ENCODE results near the gene PXDN. TPM values are rescaled to one million over a fixed set of nuclear protein-coding genes. Genes with fewer than 3 reads are reported as not detected.
A peak's percentile ranks its signal among the peaks of the same experiment; 100 is the strongest.
"Not testable (repeated sequence)": the region's sequence is repeated elsewhere in the genome, so short reads cannot be mapped to it uniquely, and the experiment has no call there.

Gene PXDN
- total and polyA plus RNA-seq, 4 donors: 42.8 to 69.7 (median 59.7) TPM

DNA sequence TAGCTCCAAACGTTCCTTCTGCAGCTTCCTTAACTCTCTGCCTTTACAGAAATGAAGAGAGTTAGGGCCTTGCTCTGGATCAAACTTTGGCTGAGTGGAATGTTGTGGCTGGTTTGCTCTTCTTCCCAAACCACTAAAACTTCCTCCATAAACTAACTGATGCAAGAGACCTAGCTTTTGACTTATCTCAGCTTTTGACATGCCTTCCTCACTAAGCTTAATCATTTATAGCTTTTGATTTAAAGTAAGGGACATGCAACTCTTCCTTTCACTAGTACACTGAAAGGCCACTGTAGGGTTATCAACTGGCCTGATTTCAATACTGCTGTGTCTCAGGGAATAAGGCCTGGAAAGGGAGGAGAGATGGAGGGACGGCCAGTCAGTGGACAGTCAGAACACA, 8.3 kb downstream of the PXDN start:
- WGBS (ENCODE audit: insufficient coverage): no CpG with 5 or more reads among the region's 2 CpGs
- Histone ChIP-seq H3K27me3 (ENCODE audit: control insufficient read depth, insufficient read depth, low read length) (no peaks in the 10 kb centered on the region), H3K36me3 (ENCODE audit: control insufficient read depth, insufficient read depth, low read length) (peaks cover 12% of the 10 kb centered on the region), H3K9me3 (ENCODE audit: control insufficient read depth, insufficient read depth, low read length) (peaks cover 9% of the 10 kb centered on the region), H3K27ac (ENCODE audit: low read depth, low read length) (no peak overlapping the region), H3K4me1 (ENCODE audit: control insufficient read depth, insufficient read depth, low read length) (peaks cover 12% of the 10 kb centered on the region), H3K4me3 (ENCODE audit: low read depth, low read length) (no peak overlapping the region)
- no peak for DNase-seq (ENCODE audit: low read depth in 4 of 6, low spot score in 6 of 6)

DNA sequence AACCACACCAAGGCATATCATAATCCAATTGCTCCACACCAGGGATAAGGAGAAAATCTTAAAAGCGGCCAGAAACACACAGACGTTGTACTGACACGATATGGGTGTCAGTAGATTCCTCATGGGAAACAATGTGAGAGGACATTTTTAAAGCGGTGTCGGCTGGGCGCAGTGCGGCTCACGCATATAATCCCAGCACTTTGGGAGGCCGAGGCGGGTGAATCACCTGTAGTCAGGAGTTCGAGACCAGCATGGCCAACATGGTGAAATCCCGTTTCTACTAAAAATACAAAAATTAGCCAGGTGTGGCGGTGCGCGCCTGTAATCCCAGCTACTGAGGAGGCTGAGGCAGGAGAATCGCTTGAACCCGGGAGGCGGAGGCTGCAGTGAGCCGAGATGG, 11.0 kb downstream of the PXDN start:
- H3K27ac ChIP-seq (ENCODE audit: low read depth, low read length); DNase-seq (ENCODE audit: low read depth in 4 of 6, low spot score in 6 of 6); H3K9me3 ChIP-seq (ENCODE audit: control insufficient read depth, insufficient read depth, low read length); H3K27me3 ChIP-seq (ENCODE audit: control insufficient read depth, insufficient read depth, low read length); H3K4me3 ChIP-seq (ENCODE audit: low read depth, low read length); H3K36me3 ChIP-seq (ENCODE audit: control insufficient read depth, insufficient read depth, low read length): not testable (repeated sequence)
- WGBS (ENCODE audit: insufficient coverage): over 99% methylated on average over 18 of the region's 19 CpGs
- H3K4me1 ChIP-seq (ENCODE audit: control insufficient read depth, insufficient read depth, low read length): peaks cover 32% of the 10 kb centered on the region

DNA sequence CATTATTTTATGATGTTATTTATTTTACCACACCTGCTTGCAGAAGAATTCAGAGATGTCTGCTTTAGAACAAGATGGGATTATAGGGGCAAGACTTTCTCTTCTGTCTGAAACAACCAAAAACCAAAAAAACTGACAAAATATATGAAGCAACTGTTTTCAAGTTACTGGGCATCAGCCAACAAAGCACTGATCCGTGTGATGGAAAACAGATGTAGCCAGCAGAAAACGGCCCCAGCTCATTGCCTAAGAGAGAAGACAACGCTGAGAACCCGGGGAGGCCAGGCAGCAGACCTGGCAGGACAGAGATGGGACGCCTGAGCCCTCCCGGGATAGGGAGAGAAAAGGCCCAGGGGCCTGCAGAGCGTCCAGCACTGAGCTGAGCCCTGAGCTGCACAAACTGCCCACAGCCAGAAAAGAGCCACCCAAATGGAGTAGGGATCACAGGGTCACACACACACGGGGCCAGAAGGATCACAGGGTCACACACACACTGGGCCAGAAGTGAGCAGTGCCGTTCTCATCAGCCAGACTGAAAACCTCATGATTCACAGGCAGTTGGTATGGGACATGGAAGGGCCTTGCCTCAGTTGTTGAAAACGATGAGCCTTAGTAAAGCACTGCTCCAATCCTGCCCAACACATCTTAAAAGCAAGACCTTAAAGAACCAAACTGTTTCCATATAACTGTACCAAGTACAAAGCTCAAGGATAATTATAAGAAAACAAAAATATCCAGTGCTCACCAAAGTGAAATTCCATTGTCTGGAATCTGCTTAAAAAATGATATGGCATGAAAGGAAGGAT, 12.1 kb downstream of the PXDN start:
- Histone ChIP-seq H3K9me3 (ENCODE audit: control insufficient read depth, insufficient read depth, low read length) (peaks cover 9% of the 10 kb centered on the region), H3K4me3 (ENCODE audit: low read depth, low read length) (no peak overlapping the region), H3K27ac (ENCODE audit: low read depth, low read length) (no peak overlapping the region), H3K4me1 (ENCODE audit: control insufficient read depth, insufficient read depth, low read length) (peaks cover 39% of the 10 kb centered on the region), H3K36me3 (ENCODE audit: control insufficient read depth, insufficient read depth, low read length) (no peaks in the 10 kb centered on the region), H3K27me3 (ENCODE audit: control insufficient read depth, insufficient read depth, low read length) (no peaks in the 10 kb centered on the region)
- peak in 1 of 6 donors; percentile 49 for DNase-seq (ENCODE audit: low read depth in 4 of 6, low spot score in 6 of 6)
- WGBS (ENCODE audit: insufficient coverage): 36% methylated on average over 10 of the region's 10 CpGs

DNA sequence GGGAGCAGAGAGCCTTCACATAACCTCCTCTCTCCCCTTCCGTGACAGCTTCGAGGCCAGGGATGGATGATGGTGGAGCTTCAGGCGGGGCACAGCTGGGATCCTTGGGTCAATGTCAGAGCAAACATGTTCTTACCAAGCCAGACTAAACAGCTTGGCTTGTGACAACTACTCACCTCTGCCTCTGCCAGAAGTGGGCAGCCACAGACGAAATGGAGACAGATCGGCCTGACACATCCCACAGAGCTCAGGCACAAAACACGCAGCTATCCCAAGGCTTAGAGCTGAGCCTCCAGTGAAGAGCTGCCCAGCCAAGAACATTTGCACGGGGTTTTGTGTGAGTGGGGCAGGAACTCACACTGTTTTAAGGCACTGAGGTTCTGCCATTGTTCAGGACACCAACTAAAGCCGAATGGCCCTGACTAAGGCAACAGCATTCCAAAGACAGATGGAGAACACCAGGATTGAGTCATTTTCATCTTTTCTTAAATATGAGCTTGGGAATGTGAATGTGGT, 12.8 kb downstream of the PXDN start:
- WGBS (ENCODE audit: insufficient coverage): 38% methylated on average over 4 of the region's 8 CpGs
- no peak overlapping the region for H3K4me3 ChIP-seq (ENCODE audit: low read depth, low read length)
- H3K27me3 ChIP-seq (ENCODE audit: control insufficient read depth, insufficient read depth, low read length): no peaks in the 10 kb centered on the region
- peaks cover 9% of the 10 kb centered on the region for H3K9me3 ChIP-seq (ENCODE audit: control insufficient read depth, insufficient read depth, low read length)
- DNase-seq (ENCODE audit: low read depth in 4 of 6, low spot score in 6 of 6): peak in 1 of 6 donors; percentile 21
- H3K27ac ChIP-seq (ENCODE audit: low read depth, low read length): no peak overlapping the region
- H3K36me3 ChIP-seq (ENCODE audit: control insufficient read depth, insufficient read depth, low read length): no peaks in the 10 kb centered on the region
- H3K4me1 ChIP-seq (ENCODE audit: control insufficient read depth, insufficient read depth, low read length): peaks cover 41% of the 10 kb centered on the region

DNA sequence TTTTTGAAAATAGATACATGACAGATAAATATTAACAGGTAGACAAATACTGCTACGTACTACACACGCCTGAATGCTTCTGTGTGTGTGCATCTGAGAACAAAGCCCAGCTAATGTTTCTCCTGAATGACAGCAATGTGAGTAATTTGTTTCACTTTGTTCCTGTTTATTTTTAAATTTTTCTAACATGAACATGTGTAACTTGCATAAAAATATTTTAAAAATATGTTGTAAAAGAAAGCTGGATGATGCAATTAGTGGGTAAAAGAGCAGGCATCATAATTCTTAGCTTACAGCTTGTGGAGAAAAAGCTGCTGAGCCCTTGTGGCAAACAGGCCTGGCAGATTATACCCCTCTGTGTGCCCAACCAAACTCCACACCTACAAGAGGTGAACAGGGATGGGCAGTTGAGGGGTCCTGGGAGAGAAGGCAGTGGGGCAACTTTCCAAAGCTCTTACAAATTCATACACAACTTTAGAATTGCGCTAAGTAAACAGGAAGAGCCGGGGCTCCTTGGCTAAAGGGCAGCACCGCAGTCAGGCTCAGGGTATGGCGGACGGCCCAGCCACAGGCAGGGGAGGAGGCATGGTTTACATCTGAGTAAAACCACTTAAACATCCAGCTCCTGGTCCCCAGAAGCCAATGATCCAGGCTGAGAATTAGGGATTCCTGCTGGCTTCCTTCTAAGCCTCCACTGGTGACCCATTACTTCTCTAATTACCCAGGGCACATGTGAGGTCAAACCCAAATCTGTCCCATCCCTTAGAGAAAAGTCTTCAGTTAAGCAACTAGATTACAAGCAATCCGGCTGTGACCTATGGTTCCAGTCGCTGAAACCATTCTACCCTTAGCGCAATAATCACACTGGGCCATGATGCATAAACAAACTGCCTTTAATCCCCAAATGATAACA, 14.0 kb downstream of the PXDN start:
- Histone ChIP-seq H3K4me1 (ENCODE audit: control insufficient read depth, insufficient read depth, low read length) (peaks cover 41% of the 10 kb centered on the region), H3K36me3 (ENCODE audit: control insufficient read depth, insufficient read depth, low read length) (no peaks in the 10 kb centered on the region), H3K9me3 (ENCODE audit: control insufficient read depth, insufficient read depth, low read length) (peaks cover 2% of the 10 kb centered on the region), H3K27me3 (ENCODE audit: control insufficient read depth, insufficient read depth, low read length) (no peaks in the 10 kb centered on the region), H3K27ac (ENCODE audit: low read depth, low read length) (no peak overlapping the region), H3K4me3 (ENCODE audit: low read depth, low read length) (no peak overlapping the region)
- DNase-seq (ENCODE audit: low read depth in 4 of 6, low spot score in 6 of 6): peak in 1 of 6 donors; percentile 61
- WGBS (ENCODE audit: insufficient coverage): 40% methylated on average over 1 of the region's 10 CpGs

- DNase-seq (ENCODE audit: low read depth in 4 of 6, low spot score in 6 of 6): no peak
- 43% methylated on average over 2 of the region's 7 CpGs for WGBS (ENCODE audit: insufficient coverage)
- H3K9me3 ChIP-seq (ENCODE audit: control insufficient read depth, insufficient read depth, low read length): no peaks in the 10 kb centered on the region
- peaks cover 41% of the 10 kb centered on the region for H3K4me1 ChIP-seq (ENCODE audit: control insufficient read depth, insufficient read depth, low read length)
- H3K4me3 ChIP-seq (ENCODE audit: low read depth, low read length): no peak overlapping the region
- H3K27ac ChIP-seq (ENCODE audit: low read depth, low read length): no peak overlapping the region
- H3K36me3 ChIP-seq (ENCODE audit: control insufficient read depth, insufficient read depth, low read length): no peaks in the 10 kb centered on the region
- no peaks in the 10 kb centered on the region for H3K27me3 ChIP-seq (ENCODE audit: control insufficient read depth, insufficient read depth, low read length)
These were observed 15.1 kb downstream of the PXDN start for GRCh38 chr2:1729242-1729641.

DNA sequence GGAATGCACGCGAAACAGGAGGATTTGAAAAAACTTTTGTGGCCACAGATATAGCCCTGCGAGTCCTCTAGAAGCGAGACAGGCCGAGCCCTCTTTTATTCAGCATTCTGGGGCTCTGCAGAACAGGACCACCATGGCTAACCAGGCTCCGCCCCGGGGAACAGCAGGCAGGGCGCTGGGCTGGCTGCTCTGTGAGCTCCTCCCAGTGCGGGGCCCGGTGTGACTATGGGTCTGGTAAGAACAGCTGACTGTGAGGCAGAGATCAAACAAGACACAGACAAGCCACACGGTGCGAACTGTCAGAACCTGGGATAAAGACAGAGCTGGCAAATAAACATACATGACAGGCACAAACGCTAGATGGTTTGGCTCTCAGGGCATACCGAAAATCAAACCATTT, 15.5 kb downstream of the PXDN start:
- Histone ChIP-seq H3K4me1 (ENCODE audit: control insufficient read depth, insufficient read depth, low read length) (peaks cover 41% of the 10 kb centered on the region), H3K27ac (ENCODE audit: low read depth, low read length) (no peak overlapping the region), H3K9me3 (ENCODE audit: control insufficient read depth, insufficient read depth, low read length) (no peaks in the 10 kb centered on the region)

DNA sequence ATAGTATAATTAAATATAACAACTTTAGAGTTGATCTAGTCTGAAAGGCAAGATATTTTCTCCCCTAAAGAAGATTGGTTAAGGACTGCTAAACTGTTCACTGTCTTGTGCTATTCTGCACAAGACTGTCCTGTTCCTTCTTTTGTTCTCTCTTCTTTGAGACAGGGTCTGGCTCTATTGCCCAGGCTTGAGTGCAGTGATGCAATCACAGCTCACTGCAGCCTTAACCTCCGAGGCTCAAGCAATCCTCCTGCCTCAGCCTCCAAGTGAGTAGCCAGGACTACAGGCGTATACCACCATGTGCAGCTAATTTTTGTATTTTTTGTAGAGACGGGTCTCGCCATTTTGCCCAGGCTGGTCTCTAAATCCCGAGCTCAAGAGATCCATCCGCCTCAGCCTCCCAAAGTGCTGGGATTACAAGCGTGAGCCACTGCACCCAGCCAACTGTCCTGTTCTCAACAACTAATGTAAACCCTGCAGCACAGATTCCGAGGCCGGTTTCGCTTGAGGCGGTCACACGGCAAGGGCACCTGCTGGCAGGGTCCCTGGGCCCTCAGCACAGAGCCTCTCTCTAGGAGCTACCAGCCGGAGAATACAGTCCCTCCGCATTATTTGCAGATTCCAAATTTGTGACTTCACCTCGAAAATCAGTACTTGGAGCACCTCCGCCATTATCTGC, 16.4 kb downstream of the PXDN start:
- no peak for DNase-seq (ENCODE audit: low read depth in 4 of 6, low spot score in 6 of 6)
- Histone ChIP-seq H3K9me3 (ENCODE audit: control insufficient read depth, insufficient read depth, low read length) (no peaks in the 10 kb centered on the region), H3K27me3 (ENCODE audit: control insufficient read depth, insufficient read depth, low read length) (no peaks in the 10 kb centered on the region), H3K36me3 (ENCODE audit: control insufficient read depth, insufficient read depth, low read length) (no peaks in the 10 kb centered on the region), H3K4me3 (ENCODE audit: low read depth, low read length) (no peak overlapping the region), H3K4me1 (ENCODE audit: control insufficient read depth, insufficient read depth, low read length) (peaks cover 41% of the 10 kb centered on the region), H3K27ac (ENCODE audit: low read depth, low read length) (no peak overlapping the region)
- WGBS (ENCODE audit: insufficient coverage): 92% methylated on average over 16 of the region's 16 CpGs

More for the DNA sequence above, 15.5 kb downstream of the PXDN start:
- no peak overlapping the region for H3K4me3 ChIP-seq (ENCODE audit: low read depth, low read length)
- no peaks in the 10 kb centered on the region for H3K27me3 ChIP-seq (ENCODE audit: control insufficient read depth, insufficient read depth, low read length)
- no peaks in the 10 kb centered on the region for H3K36me3 ChIP-seq (ENCODE audit: control insufficient read depth, insufficient read depth, low read length)
- DNase-seq (ENCODE audit: low read depth in 4 of 6, low spot score in 6 of 6): peak in 2 of 6 donors; percentile 65 to 73
- WGBS (ENCODE audit: insufficient coverage): 27% methylated on average over 14 of the region's 14 CpGs

- no peak for DNase-seq (ENCODE audit: low read depth in 4 of 6, low spot score in 6 of 6)
- no peak overlapping the region for H3K27ac ChIP-seq (ENCODE audit: low read depth, low read length)
These were observed 17.1 kb downstream of the PXDN start for GRCh38 chr2:1727101-1727771.

More at GRCh38 chr2:1727101-1727771, 17.1 kb downstream of the PXDN start:
- Histone ChIP-seq H3K4me3 (ENCODE audit: low read depth, low read length) (no peak overlapping the region), H3K36me3 (ENCODE audit: control insufficient read depth, insufficient read depth, low read length) (no peaks in the 10 kb centered on the region), H3K27me3 (ENCODE audit: control insufficient read depth, insufficient read depth, low read length) (no peaks in the 10 kb centered on the region), H3K4me1 (ENCODE audit: control insufficient read depth, insufficient read depth, low read length) (peaks cover 40% of the 10 kb centered on the region), H3K9me3 (ENCODE audit: control insufficient read depth, insufficient read depth, low read length) (no peaks in the 10 kb centered on the region)
- 88% methylated on average over 20 of the region's 22 CpGs for WGBS (ENCODE audit: insufficient coverage)

Measured in spinal cord (tissue), 10 donors.